ENCODE measurements around the gene OR14A2. TPM values are rescaled to one million over a fixed set of nuclear protein-coding genes. Genes with fewer than 3 reads are reported as not detected.
"Not testable (repeated sequence)": the region's sequence is repeated elsewhere in the genome, so short reads cannot be mapped to it uniquely, and the experiment has no call there.

Gene OR14A2
- total RNA-seq, 1 donor from 2014 or later = not detected

GRCh38 chr1:247721222-247721621, 26.7 kb downstream of the OR14A2 start:
- intact Hi-C loops (cut with DNase I) = no loop called here
- H3K4me1 ChIP-seq = no peaks in the 10 kb centered on the region
- H3K36me3 ChIP-seq = no peaks in the 10 kb centered on the region
- peaks cover 0 to 5% of the 10 kb centered on the region in 2 donors for H3K9me3 ChIP-seq
- H3K27me3 ChIP-seq = no peaks in the 10 kb centered on the region
- H3K4me3 ChIP-seq = no peak overlapping the region
- DNase-seq (ENCODE audit: low spot score in 2 of 2) = no peak
- TF ChIP-seq, protein P1, sequence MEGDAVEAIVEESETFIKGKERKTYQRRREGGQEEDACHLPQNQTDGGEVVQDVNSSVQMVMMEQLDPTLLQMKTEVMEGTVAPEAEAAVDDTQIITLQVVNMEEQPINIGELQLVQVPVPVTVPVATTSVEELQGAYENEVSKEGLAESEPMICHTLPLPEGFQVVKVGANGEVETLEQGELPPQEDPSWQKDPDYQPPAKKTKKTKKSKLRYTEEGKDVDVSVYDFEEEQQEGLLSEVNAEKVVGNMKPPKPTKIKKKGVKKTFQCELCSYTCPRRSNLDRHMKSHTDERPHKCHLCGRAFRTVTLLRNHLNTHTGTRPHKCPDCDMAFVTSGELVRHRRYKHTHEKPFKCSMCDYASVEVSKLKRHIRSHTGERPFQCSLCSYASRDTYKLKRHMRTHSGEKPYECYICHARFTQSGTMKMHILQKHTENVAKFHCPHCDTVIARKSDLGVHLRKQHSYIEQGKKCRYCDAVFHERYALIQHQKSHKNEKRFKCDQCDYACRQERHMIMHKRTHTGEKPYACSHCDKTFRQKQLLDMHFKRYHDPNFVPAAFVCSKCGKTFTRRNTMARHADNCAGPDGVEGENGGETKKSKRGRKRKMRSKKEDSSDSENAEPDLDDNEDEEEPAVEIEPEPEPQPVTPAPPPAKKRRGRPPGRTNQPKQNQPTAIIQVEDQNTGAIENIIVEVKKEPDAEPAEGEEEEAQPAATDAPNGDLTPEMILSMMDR (IDR thresholded peaks at IDR 0.05) = no peak
- no peak overlapping the region for H3K27ac ChIP-seq

GRCh38 chr1:247716546-247716945, 31.4 kb downstream of the OR14A2 start, which contains the start of gene OR6F1:
OR6F1 (minus strand) TSS chr1:247716646; CDS start chr1:247712755, 3,891 bp downstream.
- no peak within 1 kb of the TSS for H3K4me3 ChIP-seq
- H3K27me3 ChIP-seq = no peaks in the 10 kb centered on the region
- peaks cover 0 to 5% of the 10 kb centered on the region in 2 donors for H3K9me3 ChIP-seq
- TF ChIP-seq, protein P1 (IDR thresholded peaks at IDR 0.05) = no peak
- H3K36me3 ChIP-seq = no peaks in the 10 kb centered on the region
- no peak for DNase-seq (ENCODE audit: low spot score in 2 of 2)
- H3K27ac ChIP-seq = no peak within 1 kb of the TSS
- intact Hi-C loops (cut with DNase I) = no loop called here
- H3K4me1 ChIP-seq = no peaks in the 10 kb centered on the region

DNA sequence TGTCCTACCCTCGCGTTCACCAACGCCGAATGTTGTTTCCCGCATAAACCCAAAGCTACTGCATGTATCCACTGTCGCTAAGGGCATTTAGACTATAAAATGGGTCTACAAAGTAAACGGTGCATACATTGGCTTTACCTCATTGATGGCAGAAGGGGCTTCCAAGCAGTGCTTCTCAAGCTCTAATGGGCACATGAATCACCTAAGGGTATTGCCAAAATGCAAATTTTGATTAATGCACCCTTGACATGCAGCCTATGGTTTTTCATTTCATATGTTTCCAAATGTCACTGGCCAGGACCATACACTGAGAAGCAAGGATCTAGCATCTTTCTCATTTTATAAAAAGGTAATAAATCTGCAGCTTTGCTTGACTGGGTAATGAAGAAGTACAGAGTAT, 34.2 kb downstream of the OR14A2 start:
- Histone ChIP-seq H3K27ac (no peak overlapping the region), H3K27me3 (no peaks in the 10 kb centered on the region), H3K4me1 (no peaks in the 10 kb centered on the region), H3K36me3 (no peaks in the 10 kb centered on the region), H3K4me3 (no peak overlapping the region), H3K9me3 (no peaks in the 10 kb centered on the region)
- TF ChIP-seq, protein P1 (IDR thresholded peaks at IDR 0.05) = no peak
- intact Hi-C loops (cut with DNase I) = no loop called here
- no peak for DNase-seq (ENCODE audit: low spot score in 2 of 2)

GRCh38 chr1:247710681-247711080, 37.3 kb downstream of the OR14A2 start:
- intact Hi-C loops (cut with DNase I) = not testable (repeated sequence)

DNA sequence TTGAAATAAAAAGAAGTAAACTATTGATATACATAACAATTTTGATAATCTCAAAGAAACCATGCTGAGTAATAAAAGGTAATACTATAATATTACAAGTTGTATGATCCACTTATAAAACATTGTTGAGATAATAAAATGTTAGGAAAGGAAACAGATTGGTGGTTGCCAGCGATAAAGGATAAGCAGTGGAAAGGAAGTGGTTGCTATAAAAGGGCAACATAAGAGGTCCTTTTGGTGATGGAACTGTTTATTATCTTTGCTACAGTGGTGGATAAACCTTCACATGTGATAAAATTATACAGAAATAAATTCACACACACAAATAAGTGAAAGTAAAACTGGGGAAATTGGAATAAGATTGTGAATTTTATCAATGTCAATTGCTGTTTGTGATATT, 46.6 kb downstream of the OR14A2 start:
- no peak for DNase-seq (ENCODE audit: low spot score in 2 of 2)
- no peak overlapping the region for H3K27ac ChIP-seq
- no peaks in the 10 kb centered on the region for H3K4me1 ChIP-seq
- H3K9me3 ChIP-seq = no peaks in the 10 kb centered on the region
- TF ChIP-seq, protein P1 (IDR thresholded peaks at IDR 0.05) = no peak
- H3K4me3 ChIP-seq = no peak overlapping the region
- H3K36me3 ChIP-seq = no peaks in the 10 kb centered on the region
- no peaks in the 10 kb centered on the region for H3K27me3 ChIP-seq
- intact Hi-C loops (cut with DNase I) = no loop called here

More at GRCh38 chr1:247710681-247711080, 37.3 kb downstream of the OR14A2 start:
- DNase-seq (ENCODE audit: low spot score in 2 of 2); H3K9me3 ChIP-seq; H3K27ac ChIP-seq; H3K27me3 ChIP-seq; H3K4me3 ChIP-seq; H3K4me1 ChIP-seq; H3K36me3 ChIP-seq: not testable (repeated sequence)

DNA sequence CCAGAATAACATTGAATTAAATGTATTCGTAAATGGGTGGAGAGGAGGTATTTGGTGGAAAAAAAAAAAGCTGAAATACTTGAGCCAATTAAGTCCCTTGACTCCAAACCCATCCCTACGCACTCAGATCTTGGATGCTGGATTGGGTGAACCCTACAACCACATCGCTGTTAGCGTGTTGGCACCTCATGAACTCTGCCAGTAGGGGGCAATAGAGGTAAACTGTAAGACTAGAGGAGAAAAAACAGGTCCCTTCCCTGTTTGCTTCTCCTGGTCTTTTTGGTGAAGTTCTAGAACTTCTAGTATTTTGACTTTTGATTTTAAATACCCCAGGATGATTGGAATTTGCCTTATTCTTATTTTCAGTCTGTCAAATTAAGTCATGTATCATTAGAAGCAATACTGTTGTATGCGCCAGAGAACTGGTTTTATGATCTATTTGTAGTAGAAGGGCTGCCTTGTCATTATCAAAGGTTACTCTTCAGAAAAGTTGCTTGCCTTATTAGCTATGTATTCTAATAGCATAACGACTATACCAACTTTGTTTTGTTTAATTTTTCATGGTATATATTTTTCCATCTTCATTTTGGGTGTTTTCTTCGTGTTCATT, 66.5 kb downstream of the OR14A2 start:
- Histone ChIP-seq H3K4me3 (no peak overlapping the region), H3K9me3 (no peaks in the 10 kb centered on the region), H3K27me3 (no peaks in the 10 kb centered on the region), H3K4me1 (no peaks in the 10 kb centered on the region), H3K36me3 (no peaks in the 10 kb centered on the region), H3K27ac (no peak overlapping the region)
- intact Hi-C loops (cut with DNase I) = no loop called here
- DNase-seq (ENCODE audit: low spot score in 2 of 2) = no peak
- TF ChIP-seq, protein P1 (IDR thresholded peaks at IDR 0.05) = peak in 2 of 3 experiments; percentile 33 to 36

Measured in ascending aorta (tissue), 2 donors.